Cerebellar cortex (tissue), 1 donor: Measurements from ENCODE around the gene ARHGAP9.
"Not testable (repeated sequence)": the region's sequence is repeated elsewhere in the genome, so short reads cannot be mapped to it uniquely, and the experiment has no call there.

Experiments
- DNase-seq: peaks from one replicate; pipeline ENCODE4 v3.0.0-alpha.2; 2015; ENCODE audit warnings: low spot score

Gene ARHGAP9

DNA sequence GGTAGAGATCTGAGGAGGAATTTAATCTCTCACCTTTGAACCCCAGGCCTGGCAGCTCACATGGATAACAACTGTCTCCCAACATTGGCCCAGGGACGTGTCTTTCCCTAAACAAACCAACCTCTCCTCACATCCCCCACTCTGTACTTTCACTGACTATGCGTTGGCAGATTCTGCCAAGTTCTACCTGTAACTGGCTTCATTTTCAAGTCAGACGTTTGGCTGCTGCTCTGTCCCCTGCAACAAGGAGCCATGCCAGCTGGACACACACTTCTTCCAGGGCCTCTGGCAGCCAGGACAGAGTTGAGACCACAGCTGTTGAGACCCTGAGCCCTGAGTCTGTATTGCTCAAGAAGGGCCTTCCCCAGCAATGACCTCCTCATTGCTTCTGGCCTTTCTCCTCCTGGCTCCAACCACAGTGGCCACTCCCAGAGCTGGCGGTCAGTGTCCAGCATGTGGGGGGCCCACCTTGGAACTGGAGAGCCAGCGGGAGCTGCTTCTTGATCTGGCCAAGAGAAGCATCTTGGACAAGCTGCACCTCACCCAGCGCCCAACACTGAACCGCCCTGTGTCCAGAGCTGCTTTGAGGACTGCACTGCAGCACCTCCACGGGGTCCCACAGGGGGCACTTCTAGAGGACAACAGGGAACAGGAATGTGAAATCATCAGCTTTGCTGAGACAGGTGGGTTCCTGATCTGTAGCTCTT is 45.0 kb downstream of the ARHGAP9 start, which contains the start of gene INHBC:
TSS of gene INHBC (plus strand) at position 268 of the 707 bp plus-strand sequence. CDS start at position 371, 103 bp downstream.
- DNase-seq = no peak

DNA sequence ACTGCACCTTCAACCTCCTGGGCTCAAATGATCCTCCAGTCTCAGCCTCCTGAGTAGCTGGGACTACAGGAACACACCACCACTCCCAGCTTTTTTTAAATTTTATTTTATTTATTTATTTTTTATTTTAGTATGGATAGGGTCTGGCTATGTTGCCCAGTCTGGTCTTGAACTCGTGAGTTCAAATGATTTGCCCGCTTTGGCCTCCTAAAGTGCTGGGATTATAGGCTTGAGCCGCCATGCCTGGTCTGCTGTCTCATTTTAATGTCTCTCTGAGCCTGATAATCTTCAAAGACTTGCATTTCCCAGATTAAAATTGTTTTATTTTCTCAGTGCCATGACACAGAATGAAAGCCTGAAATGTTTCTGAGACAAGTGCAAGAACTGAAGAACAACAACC is 46.3 kb downstream of the ARHGAP9 start:
- no peak for DNase-seq

DNA sequence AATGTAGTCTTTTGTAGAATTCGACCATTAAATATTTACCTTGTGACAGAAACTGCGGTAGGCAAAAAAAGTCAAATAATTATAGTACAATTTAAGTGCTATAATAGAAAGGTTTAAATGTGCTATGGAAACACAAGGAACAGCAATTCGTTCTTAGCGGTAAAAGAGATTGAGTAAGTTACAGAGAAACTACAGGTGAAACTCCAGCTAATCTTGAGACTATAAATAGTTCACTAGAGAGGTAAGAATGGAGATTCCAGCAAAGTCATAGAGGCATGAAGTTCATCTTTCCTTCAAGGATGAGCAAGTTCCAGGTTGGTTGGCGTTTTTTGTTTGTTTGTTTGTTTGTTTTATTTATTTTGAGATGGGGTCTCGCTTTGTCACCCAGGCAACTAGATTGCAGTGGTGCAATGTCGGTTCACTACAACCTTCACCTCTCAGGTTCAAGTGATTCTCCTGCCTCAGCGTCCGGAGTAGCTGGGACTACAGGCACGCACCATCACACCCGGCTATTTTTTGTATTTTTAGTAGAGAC is 47.9 kb downstream of the ARHGAP9 start:
- no peak for DNase-seq

DNA sequence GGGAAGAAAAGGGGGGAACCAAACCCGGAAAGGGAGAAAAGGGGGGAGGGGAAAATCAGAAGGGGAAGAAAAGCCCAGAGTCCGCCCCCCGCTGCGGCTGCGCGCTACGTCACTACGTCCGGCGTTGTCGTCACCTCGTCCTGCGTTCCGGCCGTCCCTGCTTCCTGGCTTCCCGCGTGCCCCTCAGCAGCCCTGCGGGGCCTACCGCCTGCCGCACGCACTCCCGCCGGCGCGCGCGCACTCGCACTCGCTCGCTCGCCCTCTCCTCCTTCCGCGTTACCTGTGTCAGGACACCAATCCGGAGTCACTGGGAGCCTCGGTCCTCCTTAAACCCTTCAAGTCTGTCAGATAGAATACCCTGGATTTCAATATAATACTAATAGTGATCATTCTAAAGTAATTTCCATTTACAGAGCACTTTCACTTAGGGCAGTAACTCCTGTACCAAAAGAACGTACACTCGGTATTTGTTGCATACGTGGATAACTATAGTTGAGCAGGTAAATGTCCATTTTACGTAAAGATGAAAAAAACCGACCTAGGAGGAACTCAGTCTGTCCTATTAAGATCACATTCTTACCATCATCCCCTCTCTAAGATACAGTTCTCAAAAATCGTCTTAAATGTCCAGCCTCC is 48.6 kb downstream of the ARHGAP9 start, which contains the start of gene R3HDM2:
TSS of gene R3HDM2 (minus strand) at position 113 of the 636 bp plus-strand sequence. CDS start 120,615 bp downstream, outside the sequence.
- peak; percentile 94 for DNase-seq

DNA sequence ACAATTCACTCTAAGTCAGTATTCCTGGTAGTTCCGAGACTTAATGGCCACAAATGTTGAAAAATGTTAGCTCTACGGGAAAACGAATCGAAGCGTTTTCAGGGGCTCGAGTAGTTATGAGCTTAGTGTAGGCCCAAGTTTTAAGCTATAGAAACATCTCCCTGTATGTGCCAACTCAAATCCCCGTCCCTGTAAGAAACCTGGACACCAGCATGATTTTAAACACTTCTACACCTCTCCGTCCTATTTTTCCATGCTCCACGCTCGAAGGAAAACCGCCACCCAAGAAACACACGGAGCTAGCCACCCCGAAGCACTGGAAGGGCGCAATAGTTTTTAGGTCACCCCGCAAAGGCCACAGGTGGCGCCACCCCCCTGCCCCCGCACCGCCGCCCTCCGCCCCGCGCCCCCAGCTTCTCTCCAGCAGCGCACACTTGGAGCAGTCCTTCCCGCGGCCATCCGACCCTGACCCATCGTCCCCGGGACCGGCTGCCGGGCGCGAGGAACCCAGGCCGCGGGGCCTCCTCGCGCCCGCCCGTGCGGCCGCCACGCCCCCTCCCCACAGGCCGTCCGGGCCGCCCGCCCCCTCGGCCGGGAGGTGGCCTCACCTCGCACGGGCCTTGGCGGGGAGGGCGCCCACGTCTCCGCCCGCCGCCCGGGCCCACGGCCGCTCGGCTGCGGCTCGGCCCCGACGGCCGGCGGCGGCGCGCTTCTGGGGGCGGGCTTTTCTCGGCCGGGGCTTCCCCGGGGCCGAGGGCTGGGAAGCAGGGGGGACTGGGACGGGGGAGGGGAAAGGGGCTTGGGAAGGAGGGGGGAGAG is 49.3 kb downstream of the ARHGAP9 start:
- peak; percentile 28 for DNase-seq

DNA sequence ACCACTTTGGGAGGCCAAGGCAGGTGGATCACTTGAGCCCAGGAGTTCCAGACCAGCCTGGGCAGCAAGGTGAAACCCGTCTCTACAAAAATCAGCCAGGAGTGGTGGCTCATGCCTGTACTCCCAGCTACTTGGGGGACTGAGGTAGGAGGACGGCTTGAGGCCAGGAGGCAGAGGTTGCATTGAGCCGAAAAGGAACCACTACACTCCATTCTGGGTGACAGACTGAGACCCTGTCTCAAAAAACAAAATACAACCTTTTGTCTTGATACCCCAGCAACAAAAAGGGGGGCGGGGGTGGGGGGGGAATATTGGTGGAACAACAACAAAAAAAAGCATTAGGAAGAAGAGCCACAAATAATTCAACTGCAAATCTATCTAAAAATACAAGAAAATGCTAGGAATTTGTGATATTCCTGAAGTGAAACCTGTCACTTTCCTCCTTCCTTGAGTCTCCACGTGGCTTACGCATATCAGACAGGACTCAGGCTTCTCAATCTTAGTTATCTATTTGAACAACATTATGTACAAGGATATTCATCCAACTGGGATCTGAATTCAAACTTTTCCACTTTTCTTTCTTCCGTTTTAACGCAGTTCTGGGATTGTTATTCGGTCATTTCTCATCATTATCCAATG is 50.1 kb downstream of the ARHGAP9 start:
- DNase-seq = no peak

DNA sequence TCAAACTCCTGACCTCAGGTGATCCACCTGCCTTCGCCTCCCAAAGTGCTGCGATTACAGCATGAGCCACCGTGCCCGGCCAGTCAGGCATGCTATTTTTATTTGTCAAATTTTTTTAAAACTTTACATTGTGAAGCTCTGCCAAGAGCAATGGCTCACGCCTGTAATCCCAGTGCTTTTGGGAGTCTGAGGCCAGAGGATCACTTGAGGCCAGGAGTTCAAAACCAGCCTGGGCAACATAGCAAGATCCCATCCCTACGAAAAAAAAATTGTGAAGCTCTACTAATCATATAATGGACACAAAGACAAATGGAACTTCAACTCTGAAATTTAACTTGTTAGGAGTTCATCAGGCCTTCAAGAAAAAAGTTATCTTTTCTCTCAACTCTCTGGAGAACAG is 50.7 kb downstream of the ARHGAP9 start:
- no peak for DNase-seq

DNA sequence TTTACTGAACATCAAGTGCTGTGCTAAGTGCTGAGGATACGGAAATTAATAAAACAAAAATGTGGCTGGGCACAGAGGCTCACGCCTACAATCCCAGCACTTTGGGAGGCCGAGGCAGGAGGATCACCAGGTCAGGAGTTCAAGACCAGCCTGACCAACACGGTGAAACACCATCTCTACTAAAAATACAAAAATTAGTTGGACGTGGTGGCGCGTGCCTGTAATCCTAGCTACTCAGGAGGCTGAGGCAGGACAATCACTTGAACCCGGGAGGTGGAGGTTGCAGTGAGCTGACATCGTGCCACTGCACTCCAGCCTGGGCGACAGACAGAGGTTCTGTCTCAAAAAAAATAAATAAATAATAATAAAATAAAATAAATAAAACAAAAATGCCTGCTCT is 52.7 kb downstream of the ARHGAP9 start:
- DNase-seq = not testable (repeated sequence)
